Mesenchymal stem cell (in vitro differentiated cells and primary cell): Measurements from ENCODE around the gene COL6A1.
A peak's percentile ranks its signal among the peaks of the same experiment; 100 is the strongest.
"Not testable (repeated sequence)": the region's sequence is repeated elsewhere in the genome, so short reads cannot be mapped to it uniquely, and the experiment has no call there.

Source experiments
- DNase-seq: peaks from one replicate; pipeline ENCODE4 v3.0.0-alpha.2; 2013
- H2AFZ ChIP-seq: one replicate; pipeline ENCODE4 v1.6.1; 2013; ENCODE audit warnings: low read depth, mild to moderate bottlenecking, control low read depth, inconsistent platforms, low read length, moderate library complexity
- H2AK5ac ChIP-seq: 2 replicates; pipeline ENCODE4 v1.6.1; 2013; ENCODE audit warnings: low read length, moderate library complexity, mild to moderate bottlenecking, inconsistent platforms; ENCODE audit not compliant: severe bottlenecking
- H2BK120ac ChIP-seq: one replicate; pipeline ENCODE4 v1.6.1; 2013; ENCODE audit warnings: low read depth, mild to moderate bottlenecking, inconsistent platforms, low read length, moderate library complexity
- H2BK12ac ChIP-seq, 2 experiments: one replicate each; pipeline ENCODE4 v1.6.1; 2013; ENCODE audit warnings: inconsistent platforms in 2 of 2, low read length in 2 of 2, mild to moderate bottlenecking in 2 of 2, moderate library complexity in 2 of 2, control low read depth in 1 of 2
- H2BK15ac ChIP-seq: one replicate; pipeline ENCODE4 v1.6.1; 2013; ENCODE audit warnings: mild to moderate bottlenecking, low read depth, inconsistent platforms; ENCODE audit not compliant: poor library complexity, severe bottlenecking
- H2BK5ac ChIP-seq: 2 replicates; pipeline ENCODE4 v1.6.1; 2013; ENCODE audit warnings: low read depth, mild to moderate bottlenecking, low read length, control low read depth, inconsistent platforms; ENCODE audit not compliant: poor library complexity, severe bottlenecking
- H3K14ac ChIP-seq, 2 experiments: one replicate each; pipeline ENCODE4 v1.6.1; 2013; ENCODE audit warnings: inconsistent platforms in 2 of 2, low read length in 2 of 2, control low read depth in 1 of 2, mild to moderate bottlenecking in 1 of 2, moderate library complexity in 1 of 2
- H3K18ac ChIP-seq, 2 experiments: one replicate each; pipeline ENCODE4 v1.6.1; 2013; ENCODE audit warnings: inconsistent platforms in 2 of 2, low read length in 2 of 2, control low read depth in 1 of 2, low read depth in 1 of 2, mild to moderate bottlenecking in 1 of 2
- H3K23ac ChIP-seq, 2 experiments: one replicate each; pipeline ENCODE4 v1.6.1; 2013; ENCODE audit warnings: inconsistent platforms in 2 of 2, low read length in 2 of 2, mild to moderate bottlenecking in 2 of 2, moderate library complexity in 2 of 2, control low read depth in 1 of 2
- H3K27ac ChIP-seq: 2 replicates; pipeline ENCODE4 v1.5.1; 2013; ENCODE audit warnings: mild to moderate bottlenecking, moderate library complexity, low read length, control low read depth, inconsistent platforms; ENCODE audit not compliant: poor library complexity, severe bottlenecking
- H3K27me3 ChIP-seq, 2 experiments: 2 replicates each; pipeline versions ENCODE4 v1.6.1 to v1.7.0; 2013; ENCODE audit warnings: low read length in 2 of 2, mild to moderate bottlenecking in 2 of 2, moderate library complexity in 2 of 2, control low read depth in 1 of 2, inconsistent platforms in 1 of 2; ENCODE audit not compliant: control insufficient read depth in 1 of 2, insufficient read depth in 1 of 2
- H3K36me3 ChIP-seq, 2 experiments: 2 replicates each; pipeline versions ENCODE4 v1.6.1 to v1.7.0; 2013; ENCODE audit warnings: low read length in 2 of 2, control low read depth in 1 of 2, inconsistent platforms in 1 of 2, low read depth in 1 of 2, mild to moderate bottlenecking in 1 of 2; ENCODE audit not compliant: insufficient read depth in 2 of 2, control insufficient read depth in 1 of 2
- H3K4ac ChIP-seq, 2 experiments: one replicate each; pipeline ENCODE4 v1.6.1; 2013; ENCODE audit warnings: inconsistent platforms in 2 of 2, low read length in 2 of 2, mild to moderate bottlenecking in 2 of 2, moderate library complexity in 2 of 2, control low read depth in 1 of 2, low read depth in 1 of 2
- H3K4me1 ChIP-seq: 2 replicates; pipeline ENCODE4 v1.6.1; 2013; ENCODE audit warnings: low read depth, low read length, control low read depth; ENCODE audit not compliant: control insufficient read depth, insufficient read depth
- H3K4me2 ChIP-seq: 2 replicates; pipeline ENCODE4 v1.6.1; 2013; ENCODE audit warnings: low read length, mild to moderate bottlenecking, inconsistent platforms; ENCODE audit not compliant: poor library complexity, severe bottlenecking
- H3K4me3 ChIP-seq, 2 experiments: 2 replicates each; pipeline versions ENCODE4 v1.5.1 to v1.7.0; 2013; ENCODE audit warnings: low read length in 2 of 2, mild to moderate bottlenecking in 2 of 2, control low read depth in 1 of 2, low read depth in 1 of 2; ENCODE audit not compliant: insufficient read depth in 1 of 2
- H3K79me1 ChIP-seq: replicated peaks from 2 replicates; pipeline ENCODE4 v1.6.1; 2013; ENCODE audit warnings: mild to moderate bottlenecking, control low read depth, low read length, inconsistent platforms; ENCODE audit not compliant: poor library complexity, severe bottlenecking
- H3K9ac ChIP-seq: 2 replicates; pipeline ENCODE4 v1.7.0; 2013; ENCODE audit warnings: mild to moderate bottlenecking, low read length, moderate library complexity
- H3K9me3 ChIP-seq: 2 replicates; pipeline ENCODE4 v1.7.0; 2013; ENCODE audit warnings: mild to moderate bottlenecking, low read length; ENCODE audit not compliant: control insufficient read depth
- H4K8ac ChIP-seq: one replicate; pipeline ENCODE4 v1.6.1; 2013; ENCODE audit warnings: inconsistent platforms, mild to moderate bottlenecking, low read length, moderate library complexity
- H4K91ac ChIP-seq: one replicate; pipeline ENCODE4 v1.6.1; 2013; ENCODE audit warnings: mild to moderate bottlenecking, low read length, inconsistent platforms
- WGBS: methylation state at CpG from one replicate; pipeline ENCODE4 v1.1.7; 2013; ENCODE audit warnings: mixed read lengths; 5-methylcytosine and 5-hydroxymethylcytosine counted together

The COL6A1 gene

DNA sequence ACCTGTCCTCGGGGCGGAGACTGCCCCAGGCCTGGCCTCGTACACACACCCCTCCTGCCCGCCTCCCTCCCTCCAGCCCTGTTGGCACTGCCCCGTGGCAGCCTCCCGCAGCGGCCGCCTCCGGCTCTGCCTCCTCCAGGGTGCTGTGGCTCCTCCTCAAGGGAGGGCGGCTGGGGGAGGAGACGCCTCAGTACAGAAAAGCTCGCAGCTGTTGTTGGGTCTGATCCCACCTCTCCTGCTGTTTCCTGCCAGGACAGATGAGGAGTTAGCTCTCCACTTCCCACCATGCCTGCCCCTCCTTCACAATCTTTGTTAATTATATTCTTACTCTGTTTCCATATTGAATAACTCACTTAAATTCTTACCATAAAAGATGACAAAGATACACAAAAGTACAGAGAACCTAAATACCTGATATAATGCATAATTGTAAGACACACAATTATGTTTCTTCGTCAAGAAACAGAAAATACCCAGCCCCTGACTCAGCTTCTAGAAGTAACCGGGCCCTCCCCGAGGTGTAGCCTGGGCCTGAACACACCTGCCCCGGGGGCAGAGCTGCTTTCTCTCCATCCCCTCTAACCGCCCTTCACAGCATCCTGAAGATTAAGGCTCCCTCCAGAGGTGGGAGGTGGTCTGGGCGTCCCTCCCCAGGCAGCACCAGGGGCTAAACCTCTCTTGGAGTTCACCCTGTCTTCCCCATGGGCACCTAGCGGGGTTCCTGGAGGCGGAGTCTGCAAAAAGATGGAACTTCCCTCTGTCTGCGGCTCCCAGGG is 30.6 kb upstream of the COL6A1 start:
- H3K79me1 ChIP-seq, result no peaks in the 10 kb centered on the region
- no peak overlapping the region for H4K8ac ChIP-seq
- no peak for DNase-seq
- no peak overlapping the region for H3K4ac ChIP-seq
- no peak overlapping the region for H2BK15ac ChIP-seq
- peak overlapping the region in 1 of 2 experiments; percentile 70 for H3K18ac ChIP-seq
- peak overlapping the region; percentile 58 for H3K9ac ChIP-seq
- H3K23ac ChIP-seq, result no peak overlapping the region
- H2BK5ac ChIP-seq, result no peak overlapping the region
- no peaks in the 10 kb centered on the region for H3K9me3 ChIP-seq
- peak overlapping the region; percentile 18 for H3K4me2 ChIP-seq
- no peak overlapping the region for H3K14ac ChIP-seq
- H2BK12ac ChIP-seq, result peak overlapping the region in 1 of 2 experiments; percentile 33
- no peak overlapping the region for H2AFZ ChIP-seq
- peaks cover 0 to 5% of the 10 kb centered on the region in 2 experiments for H3K27me3 ChIP-seq
- H4K91ac ChIP-seq, result no peak overlapping the region
- no peaks in the 10 kb centered on the region for H3K36me3 ChIP-seq
- peaks cover 14% of the 10 kb centered on the region for H3K4me1 ChIP-seq
- H2BK120ac ChIP-seq, result no peak overlapping the region
- peak overlapping the region in 1 of 2 experiments; percentile 62 for H3K4me3 ChIP-seq
- H2AK5ac ChIP-seq, result no peak overlapping the region
- WGBS, result 62% methylated on average over 21 of the region's 21 CpGs
- H3K27ac ChIP-seq, result no peak overlapping the region

DNA sequence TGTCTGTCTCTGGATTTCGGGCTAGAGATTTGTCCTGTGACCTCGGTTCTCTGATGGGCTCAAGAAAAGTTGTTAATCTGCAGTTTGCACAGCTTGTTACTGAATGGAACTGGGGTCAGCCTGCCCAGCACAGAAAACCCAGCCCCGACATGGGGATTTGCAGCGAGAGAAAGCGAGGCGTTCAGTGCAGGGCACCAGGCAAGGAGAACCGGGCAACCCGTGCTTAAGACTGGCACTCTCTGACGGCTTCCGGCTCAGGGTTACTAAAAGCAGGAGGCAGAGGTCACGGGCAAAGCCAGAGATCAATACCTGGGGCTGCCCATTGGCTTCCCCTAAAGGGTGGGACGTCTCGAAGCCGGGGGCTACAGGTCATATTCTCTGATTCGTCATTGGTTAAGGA is 29.9 kb upstream of the COL6A1 start:
- no peak overlapping the region for H2BK12ac ChIP-seq
- H2BK5ac ChIP-seq, result peak overlapping the region; percentile 24
- no peak overlapping the region for H2BK120ac ChIP-seq
- H3K14ac ChIP-seq, result no peak overlapping the region
- H3K27ac ChIP-seq, result no peak overlapping the region
- H3K4me3 ChIP-seq, result no peak overlapping the region
- no peak overlapping the region for H2AK5ac ChIP-seq
- H2AFZ ChIP-seq, result no peak overlapping the region
- peaks cover 14% of the 10 kb centered on the region for H3K4me1 ChIP-seq
- no peak overlapping the region for H3K4ac ChIP-seq
- H3K4me2 ChIP-seq, result no peak overlapping the region
- H3K18ac ChIP-seq, result no peak overlapping the region
- no peak overlapping the region for H3K23ac ChIP-seq
- no peak for DNase-seq
- 93% methylated on average over 15 of the region's 15 CpGs for WGBS
- no peaks in the 10 kb centered on the region for H3K36me3 ChIP-seq
- no peaks in the 10 kb centered on the region for H3K9me3 ChIP-seq
- no peak overlapping the region for H4K8ac ChIP-seq
- peaks cover 0 to 6% of the 10 kb centered on the region in 2 experiments for H3K27me3 ChIP-seq
- peak overlapping the region; percentile 30 for H4K91ac ChIP-seq
- no peaks in the 10 kb centered on the region for H3K79me1 ChIP-seq
- H3K9ac ChIP-seq, result no peak overlapping the region
- H2BK15ac ChIP-seq, result no peak overlapping the region

DNA sequence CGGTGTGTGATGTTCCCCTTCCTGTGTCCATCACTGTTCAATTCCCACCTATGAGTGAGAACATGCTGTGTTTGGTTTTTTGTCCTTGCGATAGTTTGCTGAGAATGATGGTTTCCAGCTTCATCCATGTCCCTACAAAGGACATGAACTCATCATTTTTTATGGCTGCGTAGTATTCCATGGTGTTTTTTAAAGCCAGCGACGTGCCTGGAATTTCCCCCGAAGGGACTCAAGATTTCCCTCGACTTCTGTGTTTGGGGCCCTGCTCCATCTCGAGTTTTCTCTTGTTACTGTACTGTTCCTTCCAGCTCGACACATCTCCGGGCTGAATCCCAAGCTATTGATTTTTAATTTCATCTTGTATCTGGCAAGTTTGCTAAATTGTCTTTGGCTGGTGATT is 29.0 kb upstream of the COL6A1 start:
- H3K18ac ChIP-seq, H2BK15ac ChIP-seq, H3K79me1 ChIP-seq, H3K23ac ChIP-seq, H3K4ac ChIP-seq, H2AK5ac ChIP-seq, H3K27me3 ChIP-seq, H2BK120ac ChIP-seq, H2BK12ac ChIP-seq, H3K14ac ChIP-seq, H3K4me3 ChIP-seq, H2BK5ac ChIP-seq, H3K27ac ChIP-seq, H3K9me3 ChIP-seq, H2AFZ ChIP-seq, H3K9ac ChIP-seq, H3K36me3 ChIP-seq, DNase-seq, H4K8ac ChIP-seq, H3K4me2 ChIP-seq, H4K91ac ChIP-seq: not testable (repeated sequence)
- WGBS, result 81% methylated on average over 9 of the region's 10 CpGs
- peaks cover 14% of the 10 kb centered on the region for H3K4me1 ChIP-seq

DNA sequence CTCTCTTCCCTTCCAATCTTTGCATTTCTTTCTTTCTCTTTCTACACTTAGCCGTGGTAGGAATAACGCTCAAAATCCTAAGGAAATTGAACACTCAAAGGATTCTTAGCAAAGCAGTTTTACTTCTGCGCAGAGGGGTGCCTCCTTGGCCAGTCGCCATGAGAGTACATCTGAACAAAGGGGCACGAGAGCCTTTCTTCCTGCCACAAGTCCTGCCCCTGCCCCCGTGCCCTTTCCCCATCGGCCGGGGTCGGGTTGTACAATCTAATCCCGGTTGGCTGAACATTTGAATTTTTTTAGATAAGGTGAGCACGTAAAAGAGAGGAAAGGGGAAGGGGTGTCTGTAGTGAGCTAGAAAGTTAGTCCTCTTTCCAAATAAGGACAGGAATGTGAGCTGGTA is 28.6 kb upstream of the COL6A1 start:
- peak overlapping the region; percentile 88 for H3K9ac ChIP-seq
- H3K27me3 ChIP-seq, result peaks cover 0 to 8% of the 10 kb centered on the region in 2 experiments
- no peak overlapping the region for H3K4ac ChIP-seq
- H2AK5ac ChIP-seq, result no peak overlapping the region
- H3K14ac ChIP-seq, result no peak overlapping the region
- no peaks in the 10 kb centered on the region for H3K79me1 ChIP-seq
- WGBS, result 90% methylated on average over 11 of the region's 11 CpGs
- H2BK5ac ChIP-seq, result no peak overlapping the region
- H3K27ac ChIP-seq, result no peak overlapping the region
- no peak overlapping the region for H3K23ac ChIP-seq
- no peak overlapping the region for H2BK12ac ChIP-seq
- no peak overlapping the region for H2BK15ac ChIP-seq
- H3K4me2 ChIP-seq, result no peak overlapping the region
- no peak overlapping the region for H2BK120ac ChIP-seq
- no peak overlapping the region for H3K18ac ChIP-seq
- H4K8ac ChIP-seq, result no peak overlapping the region
- H3K4me3 ChIP-seq, result no peak overlapping the region
- no peaks in the 10 kb centered on the region for H3K9me3 ChIP-seq
- no peak for DNase-seq
- H4K91ac ChIP-seq, result no peak overlapping the region
- no peaks in the 10 kb centered on the region for H3K36me3 ChIP-seq
- H2AFZ ChIP-seq, result no peak overlapping the region
- H3K4me1 ChIP-seq, result peaks cover 14% of the 10 kb centered on the region
